Smooth muscle cell (in vitro differentiated cells): Measurements from ENCODE around the gene MED16. TPM values are rescaled to one million over a fixed set of nuclear protein-coding genes. Genes with fewer than 3 reads are reported as not detected.

Source experiments
- DNase-seq: peaks from one replicate; lab custom pipeline; 2025; ENCODE audit not compliant: unreplicated experiment; lab: John Stamatoyannopoulos, UW
- H2AFZ ChIP-seq: fragments of 200-600 bp; sonication (generic); 2 replicates; pipeline ENCODE4 v1.6.0; 2016; ENCODE audit warnings: antibody characterized with exemption, low read depth, mild to moderate bottlenecking
- H3F3A ChIP-seq: fragments of 200-600 bp; sonication (generic); 2 replicates; pipeline ENCODE4 v1.6.0; 2017; ENCODE audit warnings: antibody characterized with exemption, low read depth
- H3K27ac ChIP-seq: fragments of 200-600 bp; sonication (generic); 2 replicates; pipeline ENCODE4 v1.5.1; 2016; ENCODE audit warnings: low read depth, mild to moderate bottlenecking
- H3K27me3 ChIP-seq: fragments of 200-600 bp; sonication (generic); 2 replicates; pipeline ENCODE4 v1.6.1; 2016; ENCODE audit warnings: low read depth, mild to moderate bottlenecking
- H3K36me3 ChIP-seq: fragments of 200-600 bp; sonication (generic); 2 replicates; pipeline ENCODE4 v1.5.1; 2016; ENCODE audit warnings: low read depth
- H3K4me1 ChIP-seq: fragments of 200-600 bp; sonication (generic); 2 replicates; pipeline ENCODE4 v1.5.1; 2016; ENCODE audit warnings: low read depth
- H3K4me2 ChIP-seq: fragments of 200-600 bp; sonication (generic); 2 replicates; pipeline ENCODE4 v1.6.0; 2016; ENCODE audit warnings: mild to moderate bottlenecking
- H3K4me3 ChIP-seq: fragments of 200-600 bp; sonication (generic); 2 replicates; pipeline ENCODE4 v1.5.1; 2016; ENCODE audit warnings: mild to moderate bottlenecking
- H3K79me2 ChIP-seq: fragments of 200-600 bp; sonication (generic); 2 replicates; pipeline ENCODE4 v1.6.0; 2016; ENCODE audit warnings: low read depth, mild to moderate bottlenecking
- H3K9ac ChIP-seq: fragments of 200-600 bp; sonication (generic); 2 replicates; pipeline ENCODE4 v1.6.0; 2016; ENCODE audit warnings: low read depth
- H3K9me3 ChIP-seq: fragments of 200-600 bp; sonication (generic); replicated peaks from 2 replicates; pipeline ENCODE4 v1.5.1; 2016; ENCODE audit warnings: low read depth
- H4K20me1 ChIP-seq: fragments of 200-600 bp; sonication (generic); 2 replicates; pipeline ENCODE4 v1.6.0; 2016; ENCODE audit warnings: low read depth
- CTCF ChIP-seq: fragments of 200-600 bp; sonication (generic); IDR thresholded peaks from 2 replicates; pipeline ENCODE4 v1.5.1; 2017; ENCODE audit warnings: borderline replicate concordance, mild to moderate bottlenecking, antibody characterized with exemption; ENCODE audit not compliant: insufficient read depth, poor library complexity, severe bottlenecking
- WGBS: methylation state at CpG from one replicate; pipeline ENCODE4 v1.1.7; 2016; ENCODE audit warnings: low lambda C conversion rate; 5-methylcytosine and 5-hydroxymethylcytosine counted together
- polyA plus RNA-seq: library from polyadenylated mRNA; unstranded; fragments of >200 nt; fragmentation: Nextera tagmentation; extraction: Ambion mirVana; gene quantifications from 2 replicates; pipeline ENCODE4 v1.2.1, GENCODE V29; 2016
- total RNA-seq: library from RNA; depleted of rRNA; stranded (reverse); fragments of >200 nt; gene quantifications from 2 replicates; pipeline ENCODE4 v1.2.3, GENCODE V29; 2014

MED16 gene
- total and polyA plus RNA-seq, 2 experiments from 2014 or later: 25.2 to 87.1 TPM

GRCh38 chr19:867855-868457 lies 25.0 kb downstream of the MED16 start:
- peaks cover 4% of the 10 kb centered on the region for H3K27me3 ChIP-seq
- no peak for DNase-seq
- H3F3A ChIP-seq: no peaks in the 10 kb centered on the region
- WGBS: 97% methylated on average over 35 of the region's 39 CpGs
- H3K36me3 ChIP-seq: no peaks in the 10 kb centered on the region
- peaks cover 18% of the 10 kb centered on the region for H4K20me1 ChIP-seq
- H3K79me2 ChIP-seq: no peaks in the 10 kb centered on the region
- H3K4me1 ChIP-seq: no peaks in the 10 kb centered on the region
- H2AFZ ChIP-seq: no peak overlapping the region
- no peaks in the 10 kb centered on the region for H3K9me3 ChIP-seq
- no peak overlapping the region for H3K4me3 ChIP-seq
- H3K4me2 ChIP-seq: no peak overlapping the region
- H3K9ac ChIP-seq: no peak overlapping the region
- no peak overlapping the region for H3K27ac ChIP-seq
- TF ChIP-seq CTCF: no peak

GRCh38 chr19:867301-867793 lies 25.6 kb downstream of the MED16 start:
- Histone ChIP-seq H2AFZ (no peak overlapping the region), H3K27me3 (peaks cover 10% of the 10 kb centered on the region), H3K4me3 (no peak overlapping the region), H3K27ac (no peak overlapping the region), H4K20me1 (peaks cover 18% of the 10 kb centered on the region), H3K4me1 (no peaks in the 10 kb centered on the region), H3K36me3 (no peaks in the 10 kb centered on the region), H3F3A (no peaks in the 10 kb centered on the region), H3K9ac (no peak overlapping the region), H3K4me2 (no peak overlapping the region), H3K79me2 (no peaks in the 10 kb centered on the region), H3K9me3 (no peaks in the 10 kb centered on the region)
- DNase-seq: no peak
- 94% methylated on average over 16 of the region's 16 CpGs for WGBS
- TF ChIP-seq CTCF: no peak

GRCh38 chr19:866769-867300 lies 26.2 kb downstream of the MED16 start:
- no peaks in the 10 kb centered on the region for H3F3A ChIP-seq
- no peaks in the 10 kb centered on the region for H3K36me3 ChIP-seq
- no peak for TF ChIP-seq CTCF
- peaks cover 18% of the 10 kb centered on the region for H4K20me1 ChIP-seq
- DNase-seq: no peak
- H3K27me3 ChIP-seq: peaks cover 14% of the 10 kb centered on the region
- no peak overlapping the region for H3K4me3 ChIP-seq
- no peak overlapping the region for H3K9ac ChIP-seq
- H3K27ac ChIP-seq: no peak overlapping the region
- no peaks in the 10 kb centered on the region for H3K4me1 ChIP-seq
- H2AFZ ChIP-seq: no peak overlapping the region
- H3K79me2 ChIP-seq: no peaks in the 10 kb centered on the region
- no peak overlapping the region for H3K4me2 ChIP-seq
- WGBS: 92% methylated on average over 23 of the region's 38 CpGs
- no peaks in the 10 kb centered on the region for H3K9me3 ChIP-seq

DNA sequence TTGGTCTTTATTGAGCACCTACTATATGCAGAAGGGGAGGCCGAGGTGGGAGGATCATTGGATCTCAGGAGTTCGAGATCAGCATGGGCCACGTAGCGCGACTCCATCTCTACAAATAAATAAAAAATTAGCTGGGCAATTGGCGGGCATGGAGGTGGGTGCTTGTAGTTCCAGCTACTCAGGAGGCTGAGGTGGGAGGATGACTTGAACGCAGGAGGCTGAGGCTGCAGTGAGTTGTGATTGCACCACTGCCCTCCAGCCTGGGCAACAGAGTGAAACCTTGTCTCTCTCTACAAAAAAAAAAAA lies 29.7 kb downstream of the MED16 start:
- no peaks in the 10 kb centered on the region for H3K79me2 ChIP-seq
- no peaks in the 10 kb centered on the region for H3F3A ChIP-seq
- H3K4me3 ChIP-seq: no peak overlapping the region
- H3K36me3 ChIP-seq: no peaks in the 10 kb centered on the region
- H3K4me1 ChIP-seq: no peaks in the 10 kb centered on the region
- WGBS: 81% methylated on average over 7 of the region's 7 CpGs
- no peak overlapping the region for H3K9ac ChIP-seq
- H3K4me2 ChIP-seq: no peak overlapping the region
- peaks cover 33% of the 10 kb centered on the region for H3K27me3 ChIP-seq
- no peaks in the 10 kb centered on the region for H3K9me3 ChIP-seq
- no peak for DNase-seq
- H3K27ac ChIP-seq: no peak overlapping the region
- TF ChIP-seq CTCF: no peak
- H4K20me1 ChIP-seq: no peaks in the 10 kb centered on the region
- H2AFZ ChIP-seq: no peak overlapping the region
